NCI-H187 (cell line): ENCODE measurements around the gene PDK3.

Experiments
- DNase-seq, 2 experiments: peaks; one replicate each; lab custom pipeline; 2025; lab: John Stamatoyannopoulos, UW

The PDK3 gene

GRCh38 chrX:24482823-24483415 is 17.8 kb downstream of the PDK3 start:
- DNase-seq = no peak

DNA sequence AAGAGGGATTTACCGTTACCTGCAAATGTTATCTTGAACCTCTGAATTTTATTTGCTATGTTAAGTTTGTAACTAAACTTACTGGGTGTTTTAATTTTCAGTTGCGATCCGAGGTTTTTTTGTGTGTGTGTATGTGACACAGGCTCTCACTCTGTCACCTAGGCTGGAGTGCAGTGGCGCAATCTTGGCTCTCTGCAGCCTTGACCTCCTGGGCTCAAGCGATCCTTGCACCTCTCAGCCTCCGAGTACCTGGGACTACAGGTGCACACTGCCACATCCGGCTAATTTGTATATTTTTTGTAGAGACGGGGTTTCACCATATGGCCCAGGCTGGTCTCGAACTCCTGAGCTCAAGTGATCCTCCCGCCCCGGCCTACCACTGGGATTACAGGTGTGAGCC is 18.5 kb downstream of the PDK3 start:
- DNase-seq = no peak

DNA sequence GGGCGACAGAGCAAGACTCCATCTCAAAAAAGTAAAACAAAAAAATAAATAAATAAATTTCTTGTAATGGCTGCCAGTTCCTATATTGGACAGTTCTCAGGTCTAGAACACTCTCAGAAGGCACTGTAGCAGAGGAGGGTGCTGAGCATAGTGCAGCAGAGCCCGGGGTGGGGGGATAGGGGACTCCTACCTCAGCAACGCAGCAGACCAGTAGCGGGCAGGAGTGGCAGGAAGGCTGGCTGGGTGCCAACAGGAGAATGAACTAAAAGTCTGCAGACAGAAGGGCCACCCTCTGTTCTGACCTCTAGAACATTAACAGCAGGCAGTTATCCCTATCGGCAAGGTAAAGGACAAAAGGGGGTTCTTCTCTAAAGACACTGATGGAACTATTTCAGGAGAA is 20.2 kb downstream of the PDK3 start:
- no peak for DNase-seq

DNA sequence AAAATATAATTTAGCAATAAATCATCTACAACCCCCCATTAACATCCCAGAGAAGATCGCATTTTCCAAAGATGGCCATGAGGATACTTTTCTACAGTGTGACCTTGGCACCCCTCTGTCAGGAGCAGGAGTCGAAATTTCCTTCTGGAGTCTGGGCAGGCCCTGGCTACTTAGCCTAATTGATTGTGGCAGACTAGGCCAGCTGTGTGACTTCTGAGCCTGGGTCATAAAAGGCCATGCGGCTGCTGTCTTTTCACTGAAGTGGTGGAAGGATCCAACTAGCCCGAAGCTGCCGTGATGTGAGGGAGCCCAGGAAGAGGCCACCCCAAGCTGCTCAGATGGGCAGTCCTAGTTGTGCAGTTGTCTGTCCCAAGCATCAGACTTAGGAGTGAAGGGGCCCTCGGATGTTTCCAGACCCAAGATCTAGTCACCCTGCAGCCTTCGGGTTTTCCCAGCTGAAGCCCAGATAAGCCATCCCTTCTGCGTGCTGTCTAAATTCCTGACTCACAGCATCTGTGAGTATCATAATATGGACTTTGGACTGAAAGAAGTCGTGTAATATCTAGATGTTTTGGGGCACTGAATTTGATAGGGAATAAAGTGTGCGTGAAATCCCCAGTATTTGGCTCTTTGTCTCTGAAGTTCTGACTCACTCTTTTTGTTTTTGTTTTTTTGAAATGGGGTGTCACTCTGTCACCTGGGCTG is 21.0 kb downstream of the PDK3 start:
- no peak for DNase-seq

DNA sequence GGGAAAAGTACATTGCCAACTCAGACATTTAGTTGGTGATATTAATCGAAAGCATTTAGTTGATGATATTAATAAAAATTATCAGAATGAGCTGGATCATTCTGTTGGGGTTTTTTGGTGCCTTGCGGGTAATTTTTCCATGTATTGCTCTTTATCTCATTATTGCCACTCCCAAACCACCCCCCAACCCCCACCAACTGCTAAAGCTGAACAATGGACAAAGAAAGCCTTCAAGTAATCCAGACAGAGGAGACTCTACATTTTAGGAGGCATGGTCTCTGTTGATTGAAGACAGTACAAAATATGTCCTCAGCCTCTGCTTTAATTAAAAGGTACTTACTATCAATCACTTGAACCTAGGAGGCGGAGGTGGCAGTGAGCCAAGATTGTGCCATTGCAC is 22.5 kb downstream of the PDK3 start:
- DNase-seq = no peak

GRCh38 chrX:24491741-24492140 is 26.7 kb downstream of the PDK3 start:
- DNase-seq = no peak

DNA sequence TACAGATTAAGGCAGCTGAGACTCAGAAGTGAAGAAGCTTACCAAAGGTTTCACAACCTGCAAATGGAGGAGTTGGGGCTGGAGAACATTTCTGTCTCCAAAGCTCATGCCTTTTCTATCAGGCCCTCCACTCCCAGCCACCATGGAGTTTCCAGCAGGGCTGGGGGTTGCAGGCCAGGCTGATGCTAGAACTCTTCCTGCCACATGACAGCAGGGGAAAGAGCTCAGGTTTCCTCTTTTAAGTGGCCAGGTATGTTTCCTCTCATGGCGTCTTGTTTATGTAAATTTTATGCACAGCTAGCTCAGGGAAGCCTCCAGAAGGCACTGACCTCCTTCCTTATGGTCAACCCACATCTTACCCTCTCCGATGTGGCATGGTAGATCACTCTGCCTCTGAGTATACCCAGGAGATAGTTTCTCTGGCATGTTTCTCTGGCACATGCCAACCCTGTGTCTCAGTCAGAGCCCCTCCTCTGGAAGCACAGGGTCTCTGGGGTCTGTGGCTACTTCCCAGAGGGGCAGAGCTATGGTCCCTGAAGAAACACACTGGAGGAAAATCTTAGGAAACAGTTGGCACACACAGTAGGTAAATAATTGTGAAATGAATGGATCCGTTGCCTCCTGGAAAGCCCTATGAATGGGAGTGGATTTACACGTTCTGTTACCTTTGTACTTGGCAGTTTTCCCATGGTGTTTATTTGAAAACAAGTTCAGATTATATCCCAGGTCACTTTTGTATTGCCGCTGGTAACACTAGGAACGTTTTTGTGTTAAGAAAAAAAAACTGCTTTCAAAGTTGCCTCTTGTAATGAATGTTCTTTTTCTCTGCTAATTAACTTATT is 28.9 kb downstream of the PDK3 start:
- no peak for DNase-seq

GRCh38 chrX:24494647-24495075 is 29.6 kb downstream of the PDK3 start:
- DNase-seq = no peak

DNA sequence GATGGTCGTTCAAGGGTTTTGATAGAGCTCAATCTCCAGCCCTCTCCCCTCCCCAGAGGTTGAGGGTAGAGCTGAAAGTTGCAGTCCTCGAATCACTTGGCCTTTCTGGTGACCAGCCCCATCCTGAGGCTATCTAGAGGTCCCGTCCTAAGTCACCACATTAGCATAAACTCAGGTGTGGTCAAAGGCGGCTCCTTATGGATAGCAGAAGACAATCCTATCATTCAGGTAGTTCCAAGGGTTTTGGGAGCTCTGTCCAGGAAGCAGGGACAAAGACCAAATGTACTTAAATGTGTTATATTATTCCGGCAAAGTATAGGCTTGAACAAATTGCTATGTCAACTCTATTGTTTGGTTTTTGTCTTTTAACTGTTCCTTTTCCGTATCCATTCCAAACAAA is 30.6 kb downstream of the PDK3 start:
- no peak for DNase-seq

- DNase-seq = no peak
Measured at GRCh38 chrX:24498181-24498580, 33.1 kb downstream of the PDK3 start.

DNA sequence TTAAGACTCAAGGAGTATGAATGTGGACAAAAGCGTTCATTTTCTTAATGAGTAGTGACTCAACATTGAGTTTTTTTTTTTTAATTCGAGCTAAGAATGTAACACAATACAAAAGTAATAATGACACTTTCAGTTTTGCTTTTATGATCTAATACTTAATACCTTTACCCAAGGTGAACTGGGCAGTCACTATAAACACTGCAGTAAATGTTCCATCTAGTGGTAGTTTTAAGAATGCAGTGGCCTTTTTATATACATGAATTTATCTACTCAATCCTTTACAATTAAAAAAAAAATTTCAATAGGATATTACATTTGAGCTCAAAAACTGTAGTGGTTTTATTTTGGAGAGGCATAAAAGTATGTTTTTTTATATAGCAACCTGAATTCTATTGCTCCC is 33.9 kb downstream of the PDK3 start:
- no peak for DNase-seq

GRCh38 chrX:24506082-24506481 is 41.0 kb downstream of the PDK3 start:
- DNase-seq = no peak

GRCh38 chrX:24508375-24508774 is 43.3 kb downstream of the PDK3 start:
- no peak for DNase-seq

GRCh38 chrX:24513416-24513815 is 48.3 kb downstream of the PDK3 start:
- DNase-seq = no peak

GRCh38 chrX:24515447-24515846 is 50.4 kb downstream of the PDK3 start:
- DNase-seq = no peak

DNA sequence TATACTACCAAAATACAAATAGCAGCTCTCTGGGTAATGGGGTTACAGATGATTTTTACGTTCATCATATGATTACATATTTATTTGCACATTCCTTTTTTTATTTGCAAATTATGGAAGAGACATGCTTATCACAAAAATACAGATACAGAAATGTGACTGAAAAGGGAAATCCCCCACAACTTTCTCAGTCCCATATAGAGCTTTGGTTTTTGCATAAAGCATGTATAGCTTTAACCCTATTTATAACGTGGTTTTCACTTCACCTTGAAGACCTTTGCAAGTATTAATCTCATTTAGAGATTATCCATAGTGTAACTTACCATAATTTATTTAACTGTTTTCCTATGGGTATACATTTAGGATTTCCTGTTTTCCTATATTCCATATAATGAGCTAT is 55.4 kb downstream of the PDK3 start:
- DNase-seq = no peak

DNA sequence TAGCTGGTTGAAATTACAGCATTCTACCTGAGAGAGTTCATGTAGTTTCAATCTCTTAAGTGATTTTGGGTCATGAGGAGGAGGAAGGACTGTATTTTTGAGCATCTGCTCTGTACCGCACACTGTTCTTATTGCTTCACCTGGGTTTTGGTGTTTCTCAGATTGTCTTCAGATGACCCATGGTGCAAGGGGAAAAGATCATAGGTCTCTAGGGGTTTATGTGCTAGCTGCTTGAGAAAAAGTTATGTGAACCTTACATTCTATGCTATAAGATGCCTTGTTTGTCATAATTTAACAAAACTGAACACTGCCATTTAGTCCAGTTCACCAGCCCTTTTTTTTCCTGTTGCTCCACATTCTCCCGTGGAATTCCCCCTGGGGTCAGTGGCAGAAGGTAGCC is 60.4 kb downstream of the PDK3 start:
- DNase-seq = no peak

GRCh38 chrX:24526616-24527015 is 61.5 kb downstream of the PDK3 start:
- DNase-seq = no peak

GRCh38 chrX:24528605-24529004 is 63.5 kb downstream of the PDK3 start:
- no peak for DNase-seq

DNA sequence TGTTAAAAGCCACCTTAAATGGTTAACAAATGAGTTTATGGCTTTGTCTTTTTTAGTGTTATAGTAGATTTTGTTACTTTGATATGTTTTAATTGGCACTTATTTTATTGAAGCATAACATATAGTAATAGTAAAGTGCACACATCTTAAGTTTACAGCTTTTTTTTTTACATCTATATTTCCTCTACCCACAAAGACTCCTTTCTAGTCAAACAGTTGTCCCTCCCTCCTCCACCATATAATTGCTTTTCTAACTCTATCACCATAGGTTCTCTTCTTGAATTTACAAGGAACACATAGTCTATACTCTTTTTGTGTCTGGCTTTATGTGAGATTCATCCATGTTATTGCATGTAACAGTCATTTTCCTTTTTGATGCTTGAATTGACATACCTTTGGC is 71.5 kb downstream of the PDK3 start:
- no peak for DNase-seq

DNA sequence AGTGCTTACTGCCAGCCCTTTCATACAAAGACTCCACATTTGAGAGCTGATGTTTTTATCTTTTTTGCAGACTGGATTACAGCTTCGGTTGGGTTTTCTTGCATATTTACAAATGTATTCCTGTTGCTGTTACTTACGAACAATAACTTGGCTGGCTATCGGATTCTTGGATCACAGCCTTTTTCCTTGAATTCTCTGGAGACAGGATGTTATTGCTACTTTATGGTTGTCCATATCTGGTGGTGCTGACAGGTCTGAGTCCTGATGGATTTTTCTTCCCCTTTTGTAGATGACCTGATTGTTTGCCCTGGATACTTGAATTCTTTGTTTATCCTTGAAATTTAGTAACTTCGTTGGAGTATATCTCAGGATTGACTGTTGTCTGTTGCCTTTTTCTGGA is 77.7 kb downstream of the PDK3 start:
- no peak for DNase-seq

DNA sequence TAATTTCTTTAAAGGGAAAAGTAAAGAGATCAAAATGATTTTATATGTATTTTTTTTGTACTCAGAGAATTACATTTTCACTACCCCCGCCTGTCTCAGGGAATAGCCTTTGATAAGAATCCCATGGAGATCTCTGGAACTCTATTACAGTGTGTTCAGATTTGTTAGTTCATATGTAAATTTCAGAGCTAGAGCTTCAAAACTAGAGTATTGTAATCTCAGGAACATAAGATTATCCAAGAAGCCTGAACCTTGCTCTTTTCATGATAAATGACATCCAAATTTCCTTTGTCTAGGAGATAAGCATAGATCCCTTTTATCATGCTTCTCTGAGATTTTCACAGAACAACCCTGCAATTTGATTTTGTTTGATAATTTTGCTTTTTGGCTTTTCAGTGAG is 82.9 kb downstream of the PDK3 start:
- no peak for DNase-seq

- no peak for DNase-seq
Measured at GRCh38 chrX:24550166-24550565, 85.1 kb downstream of the PDK3 start.
